SW480 (cell line): Measurements from ENCODE around the gene LRRC4C.
"Not testable (repeated sequence)": the region's sequence is repeated elsewhere in the genome, so short reads cannot be mapped to it uniquely, and the experiment has no call there.

Experiments
- DNase-seq: peaks from one replicate; pipeline ENCODE4 v3.0.0-alpha.2; 2016; ENCODE audit warnings: low spot score

The LRRC4C gene

DNA sequence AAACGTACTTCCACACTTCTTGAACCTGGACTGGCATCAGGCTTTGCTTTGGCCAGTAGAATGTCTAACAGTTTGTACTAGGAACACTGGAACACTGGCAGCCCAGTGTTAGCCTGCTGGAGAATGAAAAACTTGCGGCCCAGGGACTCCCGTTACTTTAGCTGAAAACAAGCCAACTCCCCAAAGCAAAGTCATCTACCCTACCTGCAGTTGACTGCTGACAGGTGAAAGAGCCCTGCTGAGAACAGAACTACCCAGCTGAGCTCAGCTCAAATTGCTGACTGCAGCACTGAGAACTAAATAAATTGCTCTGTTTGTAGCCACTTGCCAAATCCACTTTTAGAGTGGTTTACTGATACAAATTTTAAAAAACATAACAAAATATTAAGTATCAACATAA is 342.5 kb downstream of the LRRC4C start:
- DNase-seq = no peak

DNA sequence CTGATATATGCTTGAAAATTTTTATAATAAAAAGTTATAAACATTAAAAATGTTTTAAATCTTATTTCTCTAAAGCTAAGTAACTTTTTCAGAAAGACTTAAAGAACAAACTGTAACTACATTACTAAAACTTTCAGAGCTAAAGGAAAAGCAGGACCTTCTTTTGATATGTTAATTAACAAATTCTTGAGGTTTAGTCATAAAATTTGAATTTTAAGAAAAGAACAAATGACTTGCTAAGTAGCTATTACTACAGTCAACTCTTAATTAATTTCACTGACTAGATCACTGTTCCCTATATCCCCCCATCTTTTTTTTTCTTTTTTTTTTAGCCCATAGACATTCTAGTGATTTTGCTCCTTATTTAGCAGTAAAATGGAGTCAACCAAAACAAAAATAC is 344.4 kb downstream of the LRRC4C start:
- DNase-seq = no peak

DNA sequence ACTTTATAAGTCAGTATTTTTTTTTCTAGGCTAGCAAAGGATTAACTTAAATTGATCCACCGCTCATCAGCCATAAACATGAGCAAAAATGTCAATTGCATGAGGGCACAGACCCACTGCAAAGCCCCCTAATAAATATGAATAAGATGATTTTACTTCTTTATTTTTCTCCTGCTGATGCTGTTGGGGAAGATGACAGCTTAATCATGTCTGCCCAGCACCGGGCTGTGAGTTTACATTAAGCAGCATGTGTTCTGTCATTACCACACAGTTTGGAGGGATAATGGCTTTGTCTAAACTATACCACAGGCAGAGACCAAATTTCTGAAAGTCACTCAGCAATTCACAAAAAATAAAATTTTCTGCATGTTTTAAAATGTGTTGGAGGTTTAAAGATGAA is 346.3 kb downstream of the LRRC4C start:
- DNase-seq = no peak

DNA sequence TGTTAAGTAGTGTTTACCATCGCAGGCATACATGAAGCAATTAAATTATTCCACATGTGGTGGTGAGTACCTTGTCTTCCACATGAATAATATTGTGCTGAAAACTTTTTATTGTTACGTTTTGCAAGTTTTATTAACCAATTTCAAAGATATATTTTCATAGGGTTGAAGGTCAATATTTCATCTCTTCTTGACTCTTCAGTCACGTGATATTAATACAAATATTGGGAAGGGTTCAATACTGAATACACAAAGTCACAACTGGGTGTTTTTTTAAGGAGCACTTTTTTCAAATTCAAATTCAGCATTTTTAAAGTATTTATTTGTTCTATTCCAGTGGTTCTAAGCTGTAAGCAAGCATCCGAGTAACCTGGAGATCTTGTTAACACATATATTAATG is 348.9 kb downstream of the LRRC4C start:
- no peak for DNase-seq

DNA sequence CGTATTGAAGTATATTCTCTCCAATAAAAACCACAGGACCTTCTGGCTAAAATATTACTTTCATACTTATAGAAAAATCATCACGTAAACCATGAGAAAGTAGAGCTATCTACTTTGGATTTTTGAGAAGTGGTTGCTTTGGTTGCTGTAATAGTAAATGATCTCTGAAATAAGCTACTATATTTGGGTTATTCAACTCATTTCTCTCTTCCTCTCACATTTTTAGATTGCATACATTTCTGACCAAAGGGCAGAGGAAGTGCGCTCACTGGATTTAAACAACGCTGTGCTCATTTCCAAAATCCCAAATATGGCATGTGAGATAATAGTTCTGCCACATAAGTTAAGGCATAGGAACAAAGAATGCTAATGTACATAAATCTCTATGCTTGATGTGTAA is 357.0 kb downstream of the LRRC4C start:
- DNase-seq = no peak

DNA sequence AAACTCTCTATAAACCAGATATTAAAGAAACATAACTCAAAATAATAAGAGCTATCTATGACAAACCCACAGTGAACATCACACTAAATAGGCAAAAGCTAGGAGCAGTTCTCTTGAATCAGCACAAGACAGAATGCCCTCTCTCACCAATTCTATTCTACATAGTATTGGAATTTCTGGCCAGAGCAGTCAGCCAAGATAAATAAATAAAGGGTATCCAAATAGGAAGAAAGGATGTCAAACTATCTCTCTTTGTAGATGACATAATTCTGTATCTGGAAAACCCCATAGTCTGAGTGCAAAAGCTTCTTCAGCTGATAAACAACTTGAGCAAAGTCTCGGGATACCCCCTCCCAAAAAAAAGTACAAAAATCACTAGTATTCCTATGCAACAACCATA is 359.8 kb downstream of the LRRC4C start:
- no peak for DNase-seq

DNA sequence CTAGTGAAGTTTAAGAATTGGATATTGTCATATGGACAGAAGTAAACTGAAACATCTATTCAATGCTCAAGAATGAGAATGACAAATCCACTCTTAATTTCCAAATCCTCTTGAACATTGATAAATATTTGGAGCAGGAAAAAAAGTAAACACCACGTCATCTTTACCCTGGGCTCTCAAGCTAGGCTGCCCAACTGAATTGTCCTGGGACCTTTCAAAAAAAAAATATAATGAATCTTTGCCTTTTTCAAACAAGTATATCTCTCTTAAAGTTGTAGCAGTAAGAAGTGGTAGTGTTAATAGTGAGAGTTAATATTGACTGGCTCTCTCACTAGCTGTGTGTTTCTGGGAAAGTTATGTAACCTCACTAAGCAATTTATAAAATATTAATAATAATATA is 374.3 kb downstream of the LRRC4C start:
- DNase-seq = no peak

DNA sequence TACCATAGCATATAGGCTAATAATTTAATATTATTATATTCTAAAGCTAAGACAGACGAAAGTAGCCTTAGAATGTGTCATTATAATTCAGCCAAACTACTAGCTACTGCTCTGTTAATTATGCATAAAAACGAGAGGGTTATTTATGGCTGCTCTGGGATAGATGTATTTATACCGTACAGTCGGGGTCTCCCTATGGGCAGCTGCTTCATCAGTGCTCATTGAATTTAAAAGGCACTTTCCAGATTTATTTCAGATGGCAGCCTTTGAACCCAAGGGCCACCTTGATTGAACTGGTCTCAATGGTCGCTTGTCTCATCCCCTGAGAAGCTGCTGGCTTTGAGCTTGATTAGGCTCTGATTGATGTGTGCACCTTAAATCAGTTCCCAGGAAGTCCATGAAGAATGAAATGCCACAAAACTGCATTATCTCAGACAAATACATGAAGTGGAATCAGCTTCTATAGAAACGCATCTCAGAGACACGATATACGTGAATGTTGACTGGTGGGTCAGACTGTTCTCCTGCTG is 377.6 kb downstream of the LRRC4C start:
- DNase-seq = no peak

DNA sequence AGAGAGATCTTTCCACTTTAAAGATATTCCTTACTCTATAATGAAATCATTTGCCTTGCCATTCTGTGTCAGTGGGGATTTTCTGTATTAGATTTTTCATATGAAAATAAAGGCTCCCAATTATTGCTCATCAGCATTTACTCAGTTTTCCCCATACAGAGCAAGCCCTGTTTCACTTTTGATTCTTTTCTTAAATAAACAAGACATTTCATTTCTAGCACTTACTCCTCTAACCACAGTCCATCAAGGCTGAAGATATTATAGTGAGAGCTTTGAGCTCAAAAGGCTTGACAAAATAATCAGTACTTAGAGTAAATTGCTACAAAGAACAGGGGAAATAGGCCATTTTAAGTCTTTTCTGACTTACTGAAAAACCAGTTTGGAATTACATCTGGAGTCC is 385.1 kb downstream of the LRRC4C start:
- no peak for DNase-seq

DNA sequence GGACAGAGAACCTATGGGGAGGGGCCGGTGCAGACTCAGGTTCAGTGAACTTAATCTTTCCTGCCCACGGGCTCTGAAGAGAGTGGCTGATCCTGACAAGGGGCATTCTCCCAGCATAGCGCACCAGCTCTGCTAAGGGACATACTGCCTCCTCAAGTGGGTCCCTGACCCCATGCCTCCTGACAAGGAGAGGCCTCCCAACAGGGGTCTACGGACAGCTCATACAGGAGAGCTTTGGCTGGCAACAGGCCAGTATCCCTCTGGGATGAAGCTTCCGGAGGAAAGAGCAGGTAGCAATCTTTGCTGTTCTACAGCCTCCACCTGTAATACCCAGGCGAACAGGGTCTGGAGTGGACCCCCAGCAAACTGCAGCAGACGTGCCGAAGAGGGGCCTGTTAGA is 394.0 kb downstream of the LRRC4C start:
- no peak for DNase-seq

DNA sequence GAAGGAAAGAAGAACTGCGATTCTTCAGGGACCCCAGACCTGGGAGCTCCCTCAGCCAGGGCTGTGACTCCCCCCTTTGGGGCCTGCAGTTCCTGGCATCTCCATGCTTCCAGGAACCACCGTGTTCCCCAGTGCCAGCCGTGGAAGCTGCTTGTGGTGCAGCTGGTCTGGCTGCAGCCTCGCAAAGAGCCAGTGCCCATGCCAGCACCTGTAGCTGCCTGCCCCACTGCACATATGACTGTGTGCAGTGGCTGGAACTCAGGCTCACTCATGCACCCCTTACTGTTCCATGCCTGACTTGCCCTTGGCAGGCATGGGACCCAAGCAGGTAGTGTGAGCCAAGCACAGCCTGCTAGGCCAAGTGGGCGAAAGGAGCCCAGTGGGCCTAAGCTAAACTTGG is 401.3 kb downstream of the LRRC4C start:
- DNase-seq = no peak

DNA sequence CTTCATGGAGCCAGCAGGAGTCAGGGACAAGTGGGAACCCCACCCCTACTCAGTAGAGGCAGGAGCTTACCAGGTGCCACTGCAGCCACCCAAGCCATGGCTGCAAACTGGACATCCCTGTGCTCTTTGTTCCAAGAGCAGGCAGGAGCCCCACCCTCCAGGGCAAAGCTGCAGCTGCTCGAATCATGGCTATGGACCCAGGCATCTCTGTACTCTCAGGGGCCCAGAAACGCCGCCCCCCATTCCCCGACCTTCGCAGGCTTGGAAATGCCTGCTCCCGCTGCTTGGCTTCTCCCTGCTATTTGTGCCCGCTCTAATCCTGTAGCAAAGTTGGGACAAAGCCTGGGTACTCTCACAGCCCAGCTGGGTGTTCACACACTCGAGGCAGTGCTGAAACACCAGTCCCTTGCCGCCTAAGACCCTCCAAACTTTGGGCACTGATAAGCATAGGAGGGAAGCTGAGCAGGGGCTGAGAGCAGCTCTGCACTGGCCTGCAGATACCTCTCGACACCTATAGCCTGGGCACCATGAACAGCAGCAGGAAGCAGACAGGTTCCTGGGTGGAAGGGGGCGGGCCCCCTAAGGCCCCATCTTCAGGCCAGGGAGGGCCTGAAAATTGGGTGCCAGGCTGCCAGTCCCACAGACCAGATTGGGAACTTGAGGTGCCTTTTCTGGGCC is 402.4 kb downstream of the LRRC4C start:
- DNase-seq = no peak

DNA sequence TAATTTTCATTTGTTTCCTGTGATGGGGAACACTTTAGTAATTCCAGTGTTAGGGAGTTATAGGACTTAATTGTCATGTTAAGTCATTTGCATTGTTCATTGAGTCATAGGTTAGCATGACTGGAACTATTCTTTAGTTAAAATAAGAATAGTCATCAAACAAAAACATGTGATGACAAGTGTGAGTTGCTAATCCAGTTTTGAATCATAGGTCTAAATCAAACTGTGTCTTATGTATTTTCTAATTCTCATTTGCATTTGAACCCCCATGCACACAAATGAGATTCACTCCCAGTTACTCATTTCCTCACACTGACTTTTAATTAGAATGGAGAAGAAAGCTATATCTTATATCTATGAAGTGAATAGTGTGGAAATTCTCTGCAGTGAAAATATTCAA is 405.6 kb downstream of the LRRC4C start:
- no peak for DNase-seq

DNA sequence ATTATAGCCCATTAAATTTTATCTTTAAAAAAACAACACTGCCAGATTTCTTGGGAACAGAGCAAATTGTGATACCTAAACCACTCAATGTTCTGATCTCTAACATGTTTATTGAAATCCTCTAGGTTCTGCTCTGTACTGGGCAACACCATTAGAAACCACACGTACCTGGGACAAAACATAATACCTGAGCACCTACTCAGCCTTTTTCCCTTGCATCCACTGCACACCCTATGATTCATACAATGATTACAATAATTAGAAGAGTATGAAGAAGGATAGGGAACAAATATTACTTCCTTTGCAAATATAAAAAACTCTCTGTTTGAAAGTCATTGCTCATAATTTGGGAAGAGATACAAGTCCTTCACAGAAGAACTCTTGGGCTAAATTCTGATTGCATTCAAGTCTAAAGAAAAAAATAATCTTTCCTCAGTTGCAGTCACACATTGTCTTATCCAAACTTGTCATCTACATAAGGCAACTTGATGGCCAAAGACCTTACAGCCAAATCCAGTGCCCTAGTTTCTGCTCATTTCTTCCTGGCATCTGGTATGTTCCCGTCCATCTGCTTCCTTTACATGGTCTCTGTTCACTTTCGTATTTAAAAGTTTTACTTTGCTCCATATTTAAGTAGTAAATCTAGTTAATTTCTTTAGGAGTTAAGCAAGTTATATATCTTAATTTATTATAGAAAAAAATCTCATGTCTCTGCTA is 407.4 kb downstream of the LRRC4C start:
- DNase-seq = no peak

DNA sequence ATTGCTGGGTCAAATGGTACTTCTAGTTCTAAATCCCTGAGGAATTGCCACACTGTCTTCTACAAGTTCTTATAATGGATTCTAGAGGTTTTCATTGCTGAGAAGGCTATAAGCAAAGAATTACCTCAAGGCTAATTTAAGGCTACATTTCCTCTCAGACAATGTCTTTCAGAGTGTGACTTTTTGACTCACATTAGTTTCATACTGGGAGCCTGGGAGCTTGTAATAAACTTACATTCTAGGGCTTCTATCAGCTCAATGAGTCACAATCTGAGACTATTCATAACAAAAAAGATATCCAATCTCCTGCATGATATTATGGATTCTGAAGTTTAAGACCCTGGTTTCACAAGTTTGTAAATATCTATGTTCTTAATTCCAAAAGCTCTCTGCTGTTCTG is 408.7 kb downstream of the LRRC4C start:
- no peak for DNase-seq

DNA sequence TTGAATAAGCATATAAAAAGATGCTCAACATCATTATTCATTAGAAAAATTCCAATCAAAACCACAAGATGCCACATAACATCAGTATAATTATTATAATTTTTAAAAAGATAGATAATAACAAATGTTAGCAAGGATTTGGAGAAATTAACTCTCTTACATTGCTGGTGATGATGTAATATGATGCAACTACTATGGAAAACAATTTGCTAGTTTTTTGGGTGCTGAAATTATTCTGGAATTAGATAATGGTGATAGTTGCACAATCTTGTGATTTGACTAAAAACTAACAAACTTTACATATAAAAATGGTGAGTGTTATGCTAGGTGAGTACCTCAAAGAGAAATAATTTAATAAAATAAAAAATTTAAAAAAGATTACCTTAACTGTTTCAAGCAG is 412.2 kb downstream of the LRRC4C start:
- DNase-seq = no peak

DNA sequence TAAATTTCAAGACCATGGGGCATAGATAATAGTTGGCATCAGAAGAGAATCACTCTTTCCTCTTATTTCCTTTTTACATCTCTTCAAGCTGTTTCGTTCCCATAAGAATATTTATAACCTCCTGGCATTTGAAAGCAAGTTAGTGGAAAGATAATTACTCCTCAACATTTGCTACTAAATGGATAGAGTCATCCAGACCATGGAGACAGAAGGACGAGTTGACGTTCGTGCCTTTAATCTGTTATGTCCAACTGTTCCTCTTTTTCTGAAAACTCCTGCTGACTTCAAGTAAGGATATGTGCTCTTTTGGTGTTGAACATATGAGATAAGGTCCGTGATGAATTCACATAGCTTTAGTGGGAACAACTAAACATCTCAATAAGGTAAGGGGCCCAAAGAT is 414.2 kb downstream of the LRRC4C start:
- no peak for DNase-seq

DNA sequence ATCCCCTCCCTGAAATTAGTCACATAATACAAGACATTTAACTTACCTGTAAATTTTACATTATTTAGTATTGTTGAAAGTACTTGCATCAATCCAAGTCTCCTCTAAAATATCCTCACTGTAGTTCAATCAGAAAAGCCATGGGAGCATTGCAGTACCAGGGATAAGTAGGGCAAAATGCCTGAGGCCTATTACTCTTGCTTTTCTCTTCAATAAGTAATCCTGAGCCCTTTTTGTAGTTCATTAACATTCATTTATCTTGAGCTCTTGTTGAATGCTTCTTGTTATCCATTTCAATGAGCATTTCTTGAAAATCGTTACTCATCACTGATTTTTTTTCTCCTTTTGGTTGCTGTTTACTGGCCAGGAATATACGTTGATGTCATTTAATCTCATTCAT is 414.7 kb downstream of the LRRC4C start:
- DNase-seq = no peak

DNA sequence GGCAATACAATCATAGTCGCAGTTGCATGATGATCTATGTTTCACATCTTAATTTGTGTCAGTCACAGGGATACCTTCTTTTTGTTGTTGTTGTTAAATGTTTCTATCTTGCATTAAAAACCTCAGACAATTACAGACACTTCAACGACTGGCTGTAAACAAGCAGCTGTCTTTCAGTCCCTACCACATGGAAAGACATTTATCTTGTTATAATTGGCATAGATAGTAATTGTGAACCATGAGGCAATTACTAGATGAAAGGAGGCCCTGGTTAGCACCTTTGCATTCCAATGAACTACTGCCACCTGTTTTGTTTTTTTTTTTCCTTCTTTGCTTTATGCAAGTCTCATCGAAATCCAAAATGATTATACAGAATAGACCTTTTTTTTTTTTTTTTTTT is 416.8 kb downstream of the LRRC4C start:
- DNase-seq = no peak

DNA sequence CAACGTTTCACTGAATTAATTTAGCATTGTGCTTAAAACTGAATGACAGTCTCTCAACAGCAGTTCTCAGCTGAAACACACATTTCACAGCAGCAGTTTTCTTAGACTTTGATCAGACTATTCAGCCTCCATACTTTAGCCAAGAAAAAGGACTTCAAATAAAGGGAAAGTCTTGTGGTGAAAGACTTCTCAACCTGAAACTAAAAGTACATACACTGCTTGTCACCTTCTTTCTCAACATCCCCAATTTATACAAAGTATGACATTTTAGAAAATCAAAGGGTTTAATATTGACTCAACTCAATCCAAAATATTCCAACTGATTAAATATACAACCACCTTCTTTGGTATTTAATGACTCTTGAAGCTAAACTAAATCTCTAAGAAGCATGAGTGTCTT is 419.0 kb downstream of the LRRC4C start:
- DNase-seq = no peak

DNA sequence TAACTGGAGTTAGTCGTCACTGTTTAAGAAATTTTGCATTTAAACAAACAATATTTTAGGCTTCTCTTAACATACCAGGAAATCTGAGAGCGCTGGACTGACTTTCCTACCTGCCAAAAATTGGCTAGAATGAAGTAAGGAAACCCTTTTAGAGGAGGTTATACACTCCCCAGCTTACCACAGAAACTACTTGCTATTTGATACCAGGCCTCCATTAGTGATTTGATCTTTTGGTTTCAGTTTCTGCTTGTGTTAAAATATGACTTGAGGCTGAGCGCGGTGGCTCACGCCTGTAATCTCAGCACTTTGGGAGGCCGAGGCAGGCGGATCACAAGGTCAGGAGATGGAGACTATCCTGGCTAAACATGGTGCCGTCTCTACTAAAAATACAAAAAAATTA is 419.9 kb downstream of the LRRC4C start:
- no peak for DNase-seq

DNA sequence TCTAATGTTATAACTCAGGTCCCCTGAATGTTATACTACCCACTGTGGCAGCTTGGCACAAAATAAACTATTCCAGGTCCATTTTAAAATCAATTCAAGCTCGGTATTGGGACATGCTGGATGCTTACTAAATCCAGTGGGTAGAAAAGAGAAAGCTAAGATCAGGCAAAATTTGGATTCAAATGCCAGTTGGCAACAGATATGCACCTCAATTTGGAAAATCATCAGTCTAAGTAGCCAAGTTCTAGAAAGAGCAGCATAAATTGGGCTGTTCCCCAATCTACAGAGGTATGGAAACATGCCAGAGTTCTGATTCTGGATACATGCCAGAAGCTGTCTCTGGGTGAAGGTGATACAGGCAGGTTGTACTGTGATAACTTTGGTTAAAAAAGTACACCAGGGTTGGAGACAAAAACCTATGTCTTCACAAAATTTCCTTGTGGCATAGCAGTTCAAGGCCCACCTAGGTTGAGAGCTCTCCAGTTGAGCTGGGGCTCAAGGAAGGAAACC is 427.8 kb downstream of the LRRC4C start:
- no peak for DNase-seq

DNA sequence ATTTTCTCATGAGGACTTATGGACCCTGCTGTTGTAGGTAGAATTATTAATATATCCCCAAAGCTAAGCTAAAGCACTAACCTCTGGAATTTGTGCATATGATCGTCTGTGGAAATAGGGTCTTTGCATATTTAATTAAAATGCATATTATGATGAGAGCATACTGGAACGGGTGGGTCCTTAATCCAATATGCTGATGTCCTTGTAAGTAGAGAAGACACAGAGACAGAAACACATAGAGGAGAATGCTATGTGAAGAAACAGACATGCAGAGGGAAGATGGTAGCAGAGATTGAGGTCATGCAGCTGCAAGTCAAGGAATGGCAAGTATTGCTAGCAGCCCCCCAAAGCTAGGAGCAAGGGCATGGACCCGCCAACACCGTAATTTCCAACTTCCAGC is 439.2 kb downstream of the LRRC4C start:
- DNase-seq = no peak

DNA sequence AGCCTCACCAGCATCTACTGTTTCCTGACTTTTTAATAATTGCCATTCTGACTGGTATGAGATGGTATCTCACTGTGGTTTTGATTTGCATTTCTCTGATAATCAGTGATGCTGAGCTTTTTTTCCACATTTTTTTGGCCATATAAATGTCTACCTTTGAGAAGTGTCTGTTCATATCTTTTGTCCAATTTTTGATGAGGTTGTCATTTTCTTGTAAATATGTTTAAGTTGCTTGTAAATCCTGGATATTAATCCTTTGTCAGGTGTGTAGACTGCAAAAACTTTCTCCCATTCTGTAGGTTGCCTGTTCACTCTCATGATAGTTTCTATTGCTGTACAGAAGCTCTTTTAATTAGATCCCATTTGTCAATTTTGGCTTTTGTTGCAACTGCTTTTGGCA is 439.8 kb downstream of the LRRC4C start:
- DNase-seq = not testable (repeated sequence)
